Testis (tissue), 3 donors: Measurements from ENCODE around the gene KMT5B. TPM values are rescaled to one million over a fixed set of nuclear protein-coding genes. Genes with fewer than 3 reads are reported as not detected.

Experiments
- DNase-seq: peaks from one replicate; pipeline ENCODE4 v3.0.0-alpha.2; 2019
- H3K27ac ChIP-seq, 2 donors: fragments of 200-600 bp; sonication (generic); one replicate each; pipeline ENCODE4 v1.5.1; 2019
- H3K27me3 ChIP-seq: fragments of 200-600 bp; sonication (generic); one replicate; pipeline ENCODE4 v1.5.1; 2019
- H3K36me3 ChIP-seq: fragments of 200-600 bp; sonication (generic); one replicate; pipeline ENCODE4 v1.5.1; 2017; ENCODE audit warnings: low read depth; ENCODE audit errors: missing control alignments
- H3K4me1 ChIP-seq: fragments of 200-600 bp; sonication (generic); one replicate; pipeline ENCODE4 v1.5.1; 2019
- H3K4me3 ChIP-seq, 2 donors: fragments of 200-600 bp; sonication (generic); one replicate each; pipeline ENCODE4 v1.5.1; 2017 to 2019
- H3K9me3 ChIP-seq: fragments of 200-600 bp; sonication (generic); one replicate; pipeline ENCODE4 v1.5.1; 2017
- POLR2A ChIP-seq: fragments of 450-650 bp; IDR thresholded peaks from one replicate; pipeline ENCODE4 v1.6.1; 2017; ENCODE audit warnings: antibody characterized with exemption, mild to moderate bottlenecking, moderate library complexity
- WGBS, 2 donors: methylation state at CpG; one replicate each; pipeline ENCODE4 v1.1.5; 2018; 5-methylcytosine and 5-hydroxymethylcytosine counted together
- intact Hi-C: fragments of 100-400 bp; cut with DNase I; formaldehyde crosslinking; loops from one replicate; pipeline ENCODE4 v1.15.1; 2023; ENCODE audit warnings: low total_unique reads
- polyA plus RNA-seq: library from polyadenylated mRNA; stranded (reverse); fragments of 350-450 nt; fragmentation: Illumina TruSeq; extraction: RNeasy Lipid Tissue Mini Kit (QIAGEN cat#74804); gene quantifications from one replicate; pipeline ENCODE4 v1.2.3, GENCODE V29; 2014; ENCODE audit warnings: low read depth, low replicate concordance; ENCODE audit not compliant: insufficient read depth
- total RNA-seq, 2 donors: library from RNA; depleted of rRNA; stranded (reverse); fragments of >200 nt; gene quantifications; one replicate each; pipeline ENCODE4 v1.2.3, GENCODE V29; 2016
- TF ChIP-seq, protein P1 (sequence below), 3 experiments: fragments of 450-650 bp in 2 of 3; fragments of 200-600 bp in 1 of 3; sonication (generic) in 1 of 3; IDR thresholded peaks; one replicate each; pipeline ENCODE4 v1.5.1; 2016 to 2019; ENCODE audit warnings: antibody characterized with exemption in 3 of 3, mild to moderate bottlenecking in 2 of 3, moderate library complexity in 1 of 3

KMT5B gene
- total and polyA plus RNA-seq, 3 donors from 2014 or later: 42.1 to 56.5 (median 44.1) TPM

DNA sequence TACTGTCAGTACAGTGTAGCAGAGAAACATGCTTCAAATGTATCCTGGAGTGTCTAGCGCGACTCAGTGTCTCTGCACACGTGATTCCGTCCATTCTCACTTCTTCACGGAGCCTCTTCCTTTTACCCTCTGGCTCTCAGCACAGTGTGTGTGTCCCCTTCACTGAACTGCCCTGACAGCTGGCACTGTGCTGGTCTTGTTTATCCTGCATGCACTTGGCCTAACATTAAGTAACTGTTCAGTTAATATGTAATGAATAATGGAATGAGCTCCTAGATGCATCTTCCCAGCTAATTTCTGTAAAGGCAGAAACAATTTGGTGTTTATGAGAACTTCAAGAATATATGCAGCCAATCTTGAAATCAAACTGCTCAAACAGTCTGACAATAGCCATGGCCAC, 44.4 kb downstream of the KMT5B start:
- intact Hi-C loops: no loop called here
- Histone ChIP-seq H3K9me3 (no peaks in the 10 kb centered on the region), H3K27ac (no peak overlapping the region), H3K4me3 (no peak overlapping the region), H3K27me3 (no peaks in the 10 kb centered on the region), H3K4me1 (no peaks in the 10 kb centered on the region), H3K36me3 (no peaks in the 10 kb centered on the region)
- 95 to 97% methylated on average over 5 of the region's 5 CpGs for WGBS, 2 donors
- TF ChIP-seq, protein P1, sequence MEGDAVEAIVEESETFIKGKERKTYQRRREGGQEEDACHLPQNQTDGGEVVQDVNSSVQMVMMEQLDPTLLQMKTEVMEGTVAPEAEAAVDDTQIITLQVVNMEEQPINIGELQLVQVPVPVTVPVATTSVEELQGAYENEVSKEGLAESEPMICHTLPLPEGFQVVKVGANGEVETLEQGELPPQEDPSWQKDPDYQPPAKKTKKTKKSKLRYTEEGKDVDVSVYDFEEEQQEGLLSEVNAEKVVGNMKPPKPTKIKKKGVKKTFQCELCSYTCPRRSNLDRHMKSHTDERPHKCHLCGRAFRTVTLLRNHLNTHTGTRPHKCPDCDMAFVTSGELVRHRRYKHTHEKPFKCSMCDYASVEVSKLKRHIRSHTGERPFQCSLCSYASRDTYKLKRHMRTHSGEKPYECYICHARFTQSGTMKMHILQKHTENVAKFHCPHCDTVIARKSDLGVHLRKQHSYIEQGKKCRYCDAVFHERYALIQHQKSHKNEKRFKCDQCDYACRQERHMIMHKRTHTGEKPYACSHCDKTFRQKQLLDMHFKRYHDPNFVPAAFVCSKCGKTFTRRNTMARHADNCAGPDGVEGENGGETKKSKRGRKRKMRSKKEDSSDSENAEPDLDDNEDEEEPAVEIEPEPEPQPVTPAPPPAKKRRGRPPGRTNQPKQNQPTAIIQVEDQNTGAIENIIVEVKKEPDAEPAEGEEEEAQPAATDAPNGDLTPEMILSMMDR (IDR thresholded peaks at IDR 0.05): no peak
- TF ChIP-seq POLR2A: no peak
- DNase-seq: no peak

DNA sequence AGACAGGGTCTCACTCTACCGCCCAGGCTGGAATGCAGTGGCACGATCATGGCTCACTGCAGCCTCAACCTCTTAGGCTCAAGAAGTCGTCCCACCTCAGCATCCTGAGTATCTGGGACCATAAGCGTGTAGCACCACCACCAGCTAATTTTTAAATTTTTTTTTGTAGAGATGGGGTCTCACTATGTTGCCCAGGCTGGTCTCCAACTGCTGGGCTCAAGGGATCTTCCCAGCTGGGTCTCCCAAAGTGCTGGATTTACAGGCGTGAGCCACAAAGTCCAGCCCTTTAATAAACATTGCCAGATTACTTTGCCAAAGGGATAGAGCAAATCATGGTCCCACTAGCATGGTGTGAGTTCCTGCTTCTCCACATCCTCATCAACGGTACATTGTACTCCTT, 45.6 kb downstream of the KMT5B start:
- Histone ChIP-seq H3K27ac (no peak overlapping the region), H3K4me3 (no peak overlapping the region), H3K27me3 (no peaks in the 10 kb centered on the region), H3K4me1 (no peaks in the 10 kb centered on the region), H3K36me3 (no peaks in the 10 kb centered on the region), H3K9me3 (no peaks in the 10 kb centered on the region)
- intact Hi-C loops: no loop called here
- TF ChIP-seq POLR2A: no peak
- TF ChIP-seq, protein P1 (IDR thresholded peaks at IDR 0.05): no peak
- DNase-seq: no peak
- 89 to 94% methylated on average over 6 of the region's 6 CpGs for WGBS, 2 donors

- H3K27ac ChIP-seq: no peak overlapping the region
- H3K4me1 ChIP-seq: no peaks in the 10 kb centered on the region
- no peaks in the 10 kb centered on the region for H3K36me3 ChIP-seq
- no peak for DNase-seq
- H3K9me3 ChIP-seq: no peaks in the 10 kb centered on the region
- intact Hi-C loops: no loop called here
- no peak overlapping the region for H3K4me3 ChIP-seq
- 58 to 59% methylated on average over 4 of the region's 4 CpGs for WGBS, 2 donors
- TF ChIP-seq POLR2A: no peak
- TF ChIP-seq, protein P1 (IDR thresholded peaks at IDR 0.05): no peak
- no peaks in the 10 kb centered on the region for H3K27me3 ChIP-seq
Measured at GRCh38 chr11:68166969-68167368, 46.1 kb downstream of the KMT5B start.

- Histone ChIP-seq H3K27me3 (no peaks in the 10 kb centered on the region), H3K4me3 (no peak overlapping the region), H3K4me1 (no peaks in the 10 kb centered on the region), H3K9me3 (no peaks in the 10 kb centered on the region), H3K36me3 (no peaks in the 10 kb centered on the region), H3K27ac (no peak overlapping the region)
- no peak for DNase-seq
- intact Hi-C loops: no loop called here
- WGBS, 2 donors: 89 to 96% methylated on average over 4 of the region's 4 CpGs
- no peak for TF ChIP-seq POLR2A
- TF ChIP-seq, protein P1 (IDR thresholded peaks at IDR 0.05): no peak
Measured at GRCh38 chr11:68165601-68166000, 47.5 kb downstream of the KMT5B start.

DNA sequence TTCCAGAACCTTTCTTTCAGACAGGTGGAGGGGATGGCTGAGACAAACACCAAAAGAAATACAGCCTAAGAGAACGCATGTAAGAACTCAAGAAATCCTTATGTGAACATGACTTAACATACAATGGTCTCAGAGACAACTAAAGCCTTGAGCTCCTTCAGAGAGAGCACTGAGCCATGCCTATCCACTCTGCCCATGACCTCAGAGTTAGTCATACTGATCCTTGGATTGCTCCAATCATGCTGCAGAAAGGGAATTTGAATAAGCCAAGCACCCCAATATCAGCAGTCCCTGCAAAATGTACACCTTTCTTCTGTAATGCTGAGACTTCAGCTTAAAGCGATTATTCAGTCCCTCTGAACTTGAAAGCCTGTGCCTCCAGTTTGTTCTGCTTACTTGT, 48.7 kb downstream of the KMT5B start:
- Histone ChIP-seq H3K4me1 (no peaks in the 10 kb centered on the region), H3K27ac (no peak overlapping the region), H3K9me3 (no peaks in the 10 kb centered on the region), H3K4me3 (no peak overlapping the region), H3K27me3 (no peaks in the 10 kb centered on the region), H3K36me3 (no peaks in the 10 kb centered on the region)
- intact Hi-C loops: no loop called here
- WGBS, 2 donors: 96% methylated on average over 2 of the region's 2 CpGs
- TF ChIP-seq POLR2A: no peak
- TF ChIP-seq, protein P1 (IDR thresholded peaks at IDR 0.05): no peak
- no peak for DNase-seq
